ENCODE results near the gene CXCL3. TPM values are rescaled to one million over a fixed set of nuclear protein-coding genes. Genes with fewer than 3 reads are reported as not detected.
A peak's percentile ranks its signal among the peaks of the same experiment; 100 is the strongest.

The CXCL3 gene
- total RNA-seq: not detected in 2 replicates
- 0.26 TPM in 1 of 2 replicates, not detected in the other for polyA plus RNA-seq

GRCh38 chr4:74038425-74039314 is at the start of gene CXCL3:
Gene CXCL3 (minus strand): TSS chr4:74038689. CDS start chr4:74038611, 78 bp downstream.
- H3K4me1 ChIP-seq (ENCODE audit: low read depth): no peaks in the 10 kb centered on the region
- no peaks in the 10 kb centered on the region for H3K9me3 ChIP-seq (ENCODE audit: low read depth)
- H3K36me3 ChIP-seq: no peaks in the 10 kb centered on the region
- H3K4me3 ChIP-seq: peak within 1 kb of the TSS; percentile 63
- H3K27ac ChIP-seq: no peak within 1 kb of the TSS
- peaks cover 6% of the 10 kb centered on the region for H3K27me3 ChIP-seq
- peak; percentile 73 to 81 for DNase-seq (ENCODE audit: low read depth in 1 of 2, low spot score in 1 of 2)
- peak; percentile 29 for TF ChIP-seq CTCF (IDR thresholded peaks at IDR 0.05; ENCODE audit: low read depth, low read length)

GRCh38 chr4:74087481-74087880 is 49.0 kb upstream of the CXCL3 start:
- no peak for DNase-seq (ENCODE audit: low read depth in 1 of 2, low spot score in 1 of 2)
- Histone ChIP-seq H3K4me1 (ENCODE audit: low read depth) (no peaks in the 10 kb centered on the region), H3K9me3 (ENCODE audit: low read depth) (no peaks in the 10 kb centered on the region), H3K4me3 (no peak overlapping the region), H3K27ac (no peak overlapping the region), H3K27me3 (no peaks in the 10 kb centered on the region), H3K36me3 (no peaks in the 10 kb centered on the region)
- no peak for TF ChIP-seq CTCF (IDR thresholded peaks at IDR 0.05; ENCODE audit: low read depth, low read length)

GRCh38 chr4:74085669-74086068 is 47.2 kb upstream of the CXCL3 start:
- no peak for DNase-seq (ENCODE audit: low read depth in 1 of 2, low spot score in 1 of 2)
- Histone ChIP-seq H3K27me3 (no peaks in the 10 kb centered on the region), H3K9me3 (ENCODE audit: low read depth) (no peaks in the 10 kb centered on the region), H3K4me1 (ENCODE audit: low read depth) (no peaks in the 10 kb centered on the region), H3K4me3 (no peak overlapping the region), H3K27ac (no peak overlapping the region), H3K36me3 (no peaks in the 10 kb centered on the region)
- no peak for TF ChIP-seq CTCF (IDR thresholded peaks at IDR 0.05; ENCODE audit: low read depth, low read length)

GRCh38 chr4:74084984-74085383 is 46.5 kb upstream of the CXCL3 start:
- no peak for TF ChIP-seq CTCF (IDR thresholded peaks at IDR 0.05; ENCODE audit: low read depth, low read length)
- H3K36me3 ChIP-seq: no peaks in the 10 kb centered on the region
- no peak for DNase-seq (ENCODE audit: low read depth in 1 of 2, low spot score in 1 of 2)
- H3K27me3 ChIP-seq: no peaks in the 10 kb centered on the region
- H3K4me1 ChIP-seq (ENCODE audit: low read depth): no peaks in the 10 kb centered on the region
- no peaks in the 10 kb centered on the region for H3K9me3 ChIP-seq (ENCODE audit: low read depth)
- H3K27ac ChIP-seq: no peak overlapping the region
- H3K4me3 ChIP-seq: no peak overlapping the region

- Histone ChIP-seq H3K36me3 (no peaks in the 10 kb centered on the region), H3K27ac (no peak overlapping the region), H3K4me3 (no peak overlapping the region), H3K9me3 (ENCODE audit: low read depth) (no peaks in the 10 kb centered on the region), H3K4me1 (ENCODE audit: low read depth) (no peaks in the 10 kb centered on the region), H3K27me3 (no peaks in the 10 kb centered on the region)
- DNase-seq (ENCODE audit: low read depth in 1 of 2, low spot score in 1 of 2): no peak
- no peak for TF ChIP-seq CTCF (IDR thresholded peaks at IDR 0.05; ENCODE audit: low read depth, low read length)
These were observed 45.1 kb upstream of the CXCL3 start for GRCh38 chr4:74083546-74083945.

Data from cardiac muscle cell (in vitro differentiated cells and primary cell).